Measurements from ENCODE around the gene MTX1.
"Not testable (repeated sequence)": the region's sequence is repeated elsewhere in the genome, so short reads cannot be mapped to it uniquely, and the experiment has no call there.

Gene MTX1

DNA sequence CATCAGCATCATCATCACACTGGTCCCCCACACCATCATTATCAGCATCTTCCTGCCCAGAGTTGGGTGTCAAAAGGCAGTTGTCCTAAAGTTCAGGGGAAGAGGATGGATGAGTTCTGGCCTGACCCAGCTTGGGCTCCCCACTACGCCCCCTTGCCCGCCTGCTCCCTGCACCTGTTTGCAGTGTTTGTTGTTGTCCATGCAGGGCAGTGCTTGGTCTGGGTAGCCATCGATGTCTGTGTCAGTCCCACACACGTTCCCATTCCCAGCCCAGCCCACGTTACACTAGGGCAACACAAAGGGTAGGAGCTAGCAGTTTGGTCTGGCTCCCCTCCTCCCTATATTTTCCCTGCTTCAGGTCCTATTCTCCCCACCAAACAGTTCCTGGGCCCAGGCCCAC lies 7.6 kb upstream of the MTX1 start:
- ATAC-seq (replicated peaks) (no peak), DNase-seq (no peak)
- H3K27ac Mint-ChIP-seq, result peak overlapping the region in 1 of 2 donors; percentile 62
- H3K4me3 Mint-ChIP-seq, result no peak overlapping the region
- peaks cover 6% of the 10 kb centered on the region for H3K36me3 Mint-ChIP-seq (ENCODE audit: insufficient read depth)
- H3K9me3 Mint-ChIP-seq, result no peaks in the 10 kb centered on the region
- H3K4me1 Mint-ChIP-seq (ENCODE audit: low read depth in 2 of 2), result no peaks in the 10 kb centered on the region
- H3K27me3 Mint-ChIP-seq, result no peaks in the 10 kb centered on the region

DNA sequence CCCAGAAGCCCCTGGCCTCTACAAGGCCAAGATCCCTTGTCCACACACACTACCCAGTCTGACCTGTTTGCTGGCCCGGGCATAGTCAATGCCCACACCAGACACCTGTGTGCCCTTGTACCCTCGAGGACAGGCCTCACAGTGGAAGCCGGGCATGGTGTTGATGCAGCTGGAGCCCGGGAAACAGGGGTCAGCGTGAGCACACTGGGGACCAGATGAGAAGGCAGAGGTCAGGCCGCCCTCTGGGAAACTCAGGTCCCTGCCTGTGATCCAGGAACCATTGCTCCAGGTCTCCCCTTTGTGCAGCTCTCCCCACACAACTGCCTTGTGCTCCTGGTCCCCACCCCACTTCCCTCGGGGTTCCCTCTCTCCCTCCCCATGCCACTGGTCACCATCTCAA lies 6.3 kb upstream of the MTX1 start:
- Mint-ChIP-seq H3K27ac (peak overlapping the region in 1 of 2 donors; percentile 33), H3K27me3 (no peaks in the 10 kb centered on the region)

GRCh38 chr1:155202731-155203515 lies 5.6 kb upstream of the MTX1 start:
- H3K9me3 Mint-ChIP-seq, result no peaks in the 10 kb centered on the region
- no peak overlapping the region for H3K4me3 Mint-ChIP-seq
- H3K27me3 Mint-ChIP-seq, result no peaks in the 10 kb centered on the region
- DNase-seq, result no peak
- peaks cover 13% of the 10 kb centered on the region for H3K36me3 Mint-ChIP-seq (ENCODE audit: insufficient read depth)
- H3K4me1 Mint-ChIP-seq (ENCODE audit: low read depth in 2 of 2), result peaks cover 10% of the 10 kb centered on the region in 2 donors
- ATAC-seq (replicated peaks), result no peak
- peak overlapping the region in 1 of 2 donors; percentile 33 for H3K27ac Mint-ChIP-seq

More for the DNA sequence above, 6.3 kb upstream of the MTX1 start:
- no peak for DNase-seq
- no peaks in the 10 kb centered on the region for H3K9me3 Mint-ChIP-seq
- no peak for ATAC-seq (replicated peaks)
- H3K36me3 Mint-ChIP-seq (ENCODE audit: insufficient read depth), result peaks cover 9% of the 10 kb centered on the region
- peaks cover 5 to 6% of the 10 kb centered on the region in 2 donors for H3K4me1 Mint-ChIP-seq (ENCODE audit: low read depth in 2 of 2)
- H3K4me3 Mint-ChIP-seq, result no peak overlapping the region

DNA sequence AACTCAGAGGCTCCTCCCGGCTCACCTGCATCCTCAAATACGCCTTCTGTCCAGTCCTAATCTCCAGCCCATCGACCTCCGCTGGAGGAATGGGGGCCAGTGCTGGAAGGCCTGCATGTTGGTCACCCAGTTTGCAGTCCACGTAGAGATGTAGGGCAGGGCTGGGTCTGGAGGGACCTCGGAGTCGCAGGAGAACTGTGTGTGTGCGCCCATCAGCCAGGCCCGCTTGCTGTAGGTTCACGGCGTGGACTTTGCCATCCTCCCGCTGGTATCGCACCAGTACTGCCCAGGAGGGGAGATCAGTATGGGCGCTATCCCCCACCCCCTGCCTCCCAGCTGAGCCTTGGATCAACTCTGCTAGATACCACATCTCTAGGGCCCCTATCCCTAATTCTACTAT lies 3.5 kb upstream of the MTX1 start:
- DNase-seq (no peak), ATAC-seq (replicated peaks) (no peak)
- Mint-ChIP-seq H3K27ac (no peak overlapping the region), H3K9me3 (no peaks in the 10 kb centered on the region), H3K36me3 (ENCODE audit: insufficient read depth) (peaks cover 28% of the 10 kb centered on the region), H3K4me1 (ENCODE audit: low read depth in 2 of 2) (peaks cover 21 to 23% of the 10 kb centered on the region in 2 donors), H3K27me3 (no peaks in the 10 kb centered on the region), H3K4me3 (no peak overlapping the region)

GRCh38 chr1:155205969-155206593 lies 2.4 kb upstream of the MTX1 start:
- no peak overlapping the region for H3K4me3 Mint-ChIP-seq
- no peaks in the 10 kb centered on the region for H3K9me3 Mint-ChIP-seq
- DNase-seq, result no peak
- H3K36me3 Mint-ChIP-seq (ENCODE audit: insufficient read depth), result peaks cover 30% of the 10 kb centered on the region
- H3K27ac Mint-ChIP-seq, result no peak overlapping the region
- H3K27me3 Mint-ChIP-seq, result no peaks in the 10 kb centered on the region
- ATAC-seq (replicated peaks), result no peak
- H3K4me1 Mint-ChIP-seq (ENCODE audit: low read depth in 2 of 2), result peaks cover 24 to 26% of the 10 kb centered on the region in 2 donors

GRCh38 chr1:155206891-155207805 lies 1.3 kb upstream of the MTX1 start:
- Mint-ChIP-seq H3K36me3 (ENCODE audit: insufficient read depth) (peaks cover 30% of the 10 kb centered on the region), H3K27me3 (no peaks in the 10 kb centered on the region), H3K27ac (peak overlapping the region; percentile 98), H3K9me3 (no peaks in the 10 kb centered on the region), H3K4me1 (ENCODE audit: low read depth in 2 of 2) (peaks cover 24 to 26% of the 10 kb centered on the region in 2 donors), H3K4me3 (peak overlapping the region; percentile 64 to 84)
- ATAC-seq (replicated peaks), result peak; percentile 37
- peak; percentile 92 to 94 (median 92) for DNase-seq

DNA sequence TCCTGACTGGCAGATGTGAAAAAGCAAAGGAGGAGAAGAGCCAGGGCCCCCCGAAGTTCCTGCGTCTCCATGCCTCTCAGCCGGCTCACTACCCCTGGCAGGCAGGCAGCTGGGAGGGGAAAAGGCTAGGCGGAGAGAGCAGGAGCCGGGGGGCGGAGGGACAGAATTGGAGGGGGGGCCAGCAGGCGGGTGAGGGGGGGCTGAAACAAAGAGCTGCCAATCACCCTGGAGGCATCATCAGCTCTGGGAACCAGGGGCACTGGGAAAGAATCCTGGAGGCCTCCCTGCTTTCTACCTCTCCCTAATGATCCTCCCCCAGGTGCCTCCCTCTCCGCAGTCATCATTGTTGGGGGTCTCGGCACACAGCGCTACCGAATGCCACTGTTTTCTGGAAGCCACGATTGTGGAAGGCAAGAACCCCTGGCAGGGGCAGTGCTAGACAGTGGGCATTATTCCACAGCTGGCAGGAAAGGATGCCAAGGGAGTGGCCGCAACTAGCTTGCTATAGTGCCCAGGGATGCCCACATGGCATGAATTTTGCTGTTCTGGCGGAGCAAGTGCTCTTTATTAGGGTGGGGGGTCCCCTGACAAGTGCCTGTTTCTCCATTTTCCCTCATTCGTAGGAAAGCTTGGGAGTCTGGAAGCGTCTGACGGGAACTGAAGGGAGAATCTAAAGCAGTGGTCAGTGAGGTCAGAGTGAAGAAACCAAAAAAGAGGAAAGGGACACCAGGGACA lies 522 bp upstream of the MTX1 start, which contains the start of gene THBS3:
Gene THBS3 (minus strand): TSS at position 92 of the 735 bp plus-strand sequence. CDS start 21 bp downstream, at position 71.
- DNase-seq (no peak), ATAC-seq (replicated peaks) (no peak)
- Mint-ChIP-seq H3K27me3 (no peaks in the 10 kb centered on the region), H3K27ac (peak within 1 kb of the TSS; percentile 98), H3K4me3 (peak within 1 kb of the TSS; percentile 84 to 88), H3K9me3 (no peaks in the 10 kb centered on the region), H3K4me1 (ENCODE audit: low read depth in 2 of 2) (peaks cover 24 to 26% of the 10 kb centered on the region in 2 donors), H3K36me3 (ENCODE audit: insufficient read depth) (peaks cover 30% of the 10 kb centered on the region)

- Mint-ChIP-seq H3K27ac (peak overlapping the region; percentile 98), H3K36me3 (ENCODE audit: insufficient read depth) (peaks cover 30% of the 10 kb centered on the region), H3K4me3 (peak overlapping the region; percentile 84 to 88), H3K9me3 (no peaks in the 10 kb centered on the region), H3K27me3 (no peaks in the 10 kb centered on the region), H3K4me1 (ENCODE audit: low read depth in 2 of 2) (peaks cover 24 to 26% of the 10 kb centered on the region in 2 donors)
- no peak for ATAC-seq (replicated peaks)
- no peak for DNase-seq
Measured at GRCh38 chr1:155209312-155209721, 822 bp downstream of the MTX1 start.

GRCh38 chr1:155210314-155211104 lies 2.0 kb downstream of the MTX1 start:
- Mint-ChIP-seq H3K36me3 (ENCODE audit: insufficient read depth) (peaks cover 30% of the 10 kb centered on the region), H3K4me3 (peak overlapping the region; percentile 84 to 88), H3K9me3 (no peaks in the 10 kb centered on the region), H3K27ac (peak overlapping the region in 1 of 2 donors; percentile 82), H3K4me1 (ENCODE audit: low read depth in 2 of 2) (peaks cover 26 to 29% of the 10 kb centered on the region in 2 donors), H3K27me3 (no peaks in the 10 kb centered on the region)
- DNase-seq (no peak), ATAC-seq (replicated peaks) (no peak)

DNA sequence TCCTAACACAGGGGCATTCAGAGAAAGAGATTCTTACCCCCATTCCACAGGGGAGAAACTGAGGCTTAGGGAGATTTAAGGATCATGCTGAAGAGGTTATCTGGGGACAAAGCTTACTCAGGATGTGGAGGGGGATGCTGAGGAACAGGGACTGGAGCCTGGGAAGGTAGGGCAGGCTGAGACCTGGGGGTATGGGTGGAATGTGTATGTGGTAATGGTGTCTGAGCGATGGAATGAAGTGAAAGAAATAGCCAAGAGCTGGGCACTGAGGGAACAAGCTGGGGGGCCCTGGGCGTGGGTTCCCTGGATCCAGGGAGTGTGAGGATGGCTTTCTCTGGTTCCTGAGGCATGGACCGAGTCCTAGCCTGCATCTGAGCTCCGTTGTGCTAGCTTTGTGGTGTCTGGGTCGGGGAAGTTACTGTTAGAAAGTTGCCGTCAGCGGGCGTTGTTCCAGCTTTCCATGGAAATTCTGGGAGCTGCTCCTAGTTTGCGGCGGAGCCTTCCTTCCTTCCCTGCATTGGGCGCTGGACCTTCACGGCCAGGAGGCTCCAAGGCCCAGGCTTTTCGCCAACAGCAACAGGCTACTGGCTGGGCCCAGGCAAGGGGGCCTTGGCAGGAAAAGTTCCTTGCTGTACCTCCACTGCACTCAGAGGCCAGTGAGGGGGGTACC lies 3.0 kb downstream of the MTX1 start:
- H3K27ac Mint-ChIP-seq; ATAC-seq (replicated peaks); H3K9me3 Mint-ChIP-seq; H3K4me3 Mint-ChIP-seq; H3K27me3 Mint-ChIP-seq; DNase-seq: not testable (repeated sequence)
- peaks cover 26 to 29% of the 10 kb centered on the region in 2 donors for H3K4me1 Mint-ChIP-seq (ENCODE audit: low read depth in 2 of 2)
- peaks cover 30% of the 10 kb centered on the region for H3K36me3 Mint-ChIP-seq (ENCODE audit: insufficient read depth)

DNA sequence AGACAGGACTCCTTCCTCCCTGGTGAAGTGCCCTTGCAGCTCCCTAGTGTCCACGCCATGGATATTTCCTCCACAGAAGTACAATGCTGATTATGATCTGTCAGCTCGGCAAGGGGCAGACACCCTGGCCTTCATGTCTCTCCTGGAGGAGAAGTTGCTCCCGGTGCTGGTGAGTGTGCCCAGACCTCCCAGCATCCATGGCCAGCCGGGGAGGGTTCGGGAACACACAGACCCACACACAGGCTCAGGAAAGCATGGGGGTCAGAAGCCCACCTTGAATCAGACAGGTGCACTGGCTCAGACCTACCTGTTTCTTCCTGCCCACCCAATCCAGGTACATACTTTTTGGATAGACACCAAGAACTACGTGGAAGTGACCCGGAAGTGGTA lies 3.6 kb downstream of the MTX1 start:
- not testable (repeated sequence) for ATAC-seq (replicated peaks); H3K9me3 Mint-ChIP-seq; H3K4me3 Mint-ChIP-seq; H3K27ac Mint-ChIP-seq; H3K27me3 Mint-ChIP-seq; DNase-seq
- Mint-ChIP-seq H3K36me3 (ENCODE audit: insufficient read depth) (peaks cover 28% of the 10 kb centered on the region), H3K4me1 (ENCODE audit: low read depth in 2 of 2) (peaks cover 22 to 26% of the 10 kb centered on the region in 2 donors)

DNA sequence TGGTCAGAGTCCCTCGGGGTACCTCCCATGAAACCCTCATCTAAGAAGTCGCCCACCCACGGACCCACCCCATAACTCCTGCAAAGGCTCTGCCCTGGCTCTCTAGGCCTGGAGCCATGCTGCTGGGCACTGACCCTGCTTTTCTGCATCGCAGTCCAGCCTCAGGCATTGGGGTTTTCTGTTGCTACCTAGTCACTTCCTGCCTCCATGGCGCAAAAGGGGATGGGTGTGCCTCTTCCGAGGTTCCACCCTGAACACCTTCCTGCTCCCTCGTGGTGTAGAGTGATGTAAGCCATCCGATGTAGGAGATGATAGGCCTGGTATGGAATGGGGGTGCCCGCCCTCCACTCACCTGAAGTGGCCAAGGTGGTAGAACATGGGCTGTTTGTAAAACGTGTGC lies 6.2 kb downstream of the MTX1 start:
- H3K4me3 Mint-ChIP-seq; DNase-seq; H3K36me3 Mint-ChIP-seq (ENCODE audit: insufficient read depth); H3K9me3 Mint-ChIP-seq; H3K27me3 Mint-ChIP-seq: not testable (repeated sequence)
- peak overlapping the region in 1 of 2 donors; percentile 65 for H3K27ac Mint-ChIP-seq
- peaks cover 16 to 20% of the 10 kb centered on the region in 2 donors for H3K4me1 Mint-ChIP-seq (ENCODE audit: low read depth in 2 of 2)
- peak; percentile 54 for ATAC-seq (replicated peaks)

Measured in effector memory CD8-positive, alpha-beta T cell (primary cell).